DOHH2 (cell line): ENCODE results near the gene RAG2.

Experiments used
- H3F3A ChIP-seq: fragments of 200-600 bp; sonication (generic), shearing (Covaris generic); 2 replicates; pipeline ENCODE4 v1.6.0; 2016; ENCODE audit warnings: antibody characterized with exemption, mild to moderate bottlenecking; ENCODE audit not compliant: control insufficient read depth, insufficient read depth
- H3K27ac ChIP-seq: fragments of 200-600 bp; sonication (generic); 2 replicates; pipeline ENCODE4 v1.5.1; 2014; ENCODE audit warnings: low read depth, mild to moderate bottlenecking, low read length, moderate library complexity
- H3K27me3 ChIP-seq: fragments of 200-600 bp; sonication (generic); 2 replicates; pipeline ENCODE4 v1.6.1; 2014; ENCODE audit warnings: mild to moderate bottlenecking, low read length, mixed read lengths; ENCODE audit not compliant: control insufficient read depth
- H3K36me3 ChIP-seq: fragments of 200-600 bp; sonication (generic); 2 replicates; pipeline ENCODE4 v1.6.1; 2014; ENCODE audit warnings: mild to moderate bottlenecking, low read length, moderate library complexity, mixed read lengths; ENCODE audit not compliant: control insufficient read depth
- H3K4me1 ChIP-seq: fragments of 200-600 bp; sonication (generic); 2 replicates; pipeline ENCODE4 v1.6.1; 2014; ENCODE audit warnings: mild to moderate bottlenecking, low read length, mixed read lengths; ENCODE audit not compliant: control insufficient read depth
- H3K4me2 ChIP-seq: fragments of 200-600 bp; sonication (generic); 2 replicates; pipeline ENCODE4 v1.6.0; 2014; ENCODE audit warnings: mild to moderate bottlenecking, low read length, moderate library complexity
- H3K4me3 ChIP-seq: fragments of 200-600 bp; sonication (generic); 2 replicates; pipeline ENCODE4 v1.5.1; 2014; ENCODE audit warnings: mild to moderate bottlenecking, low read length, mixed read lengths
- H3K79me2 ChIP-seq: fragments of 200-600 bp; sonication (generic); 2 replicates; pipeline ENCODE4 v1.6.1; 2014; ENCODE audit warnings: mild to moderate bottlenecking, low read length, mixed read lengths; ENCODE audit not compliant: control insufficient read depth
- H3K9me2 ChIP-seq: fragments of 200-600 bp; sonication (generic); replicated peaks from 2 replicates; pipeline ENCODE4 v1.6.1; 2014; ENCODE audit warnings: mild to moderate bottlenecking, low read length, mixed read lengths; ENCODE audit not compliant: control insufficient read depth
- H3K9me3 ChIP-seq: fragments of 200-600 bp; sonication (generic); 2 replicates; pipeline ENCODE4 v1.6.1; 2014; ENCODE audit warnings: antibody characterized with exemption, low read length, mixed read lengths; ENCODE audit not compliant: control insufficient read depth, insufficient read depth
- H4K20me1 ChIP-seq: fragments of 200-600 bp; sonication (generic); 2 replicates; pipeline ENCODE4 v1.6.0; 2014; ENCODE audit warnings: low read depth, mild to moderate bottlenecking, antibody characterized with exemption, low read length, moderate library complexity; ENCODE audit not compliant: control insufficient read depth, insufficient read depth
- EZH2phosphoT487 ChIP-seq: fragments of 200-600 bp; sonication (generic); IDR thresholded peaks from 2 replicates; pipeline ENCODE4 v1.6.1; 2017; ENCODE audit warnings: borderline replicate concordance, mild to moderate bottlenecking, antibody characterized with exemption, low read length, moderate library complexity, mixed read lengths
- TF ChIP-seq, protein P1 (sequence below): fragments of 200-600 bp; sonication (generic); IDR thresholded peaks from one replicate; pipeline ENCODE4 v1.5.1; 2014; ENCODE audit warnings: antibody characterized with exemption, mild to moderate bottlenecking, low read depth, low read length; ENCODE audit not compliant: poor library complexity, severe bottlenecking

The RAG2 gene

DNA sequence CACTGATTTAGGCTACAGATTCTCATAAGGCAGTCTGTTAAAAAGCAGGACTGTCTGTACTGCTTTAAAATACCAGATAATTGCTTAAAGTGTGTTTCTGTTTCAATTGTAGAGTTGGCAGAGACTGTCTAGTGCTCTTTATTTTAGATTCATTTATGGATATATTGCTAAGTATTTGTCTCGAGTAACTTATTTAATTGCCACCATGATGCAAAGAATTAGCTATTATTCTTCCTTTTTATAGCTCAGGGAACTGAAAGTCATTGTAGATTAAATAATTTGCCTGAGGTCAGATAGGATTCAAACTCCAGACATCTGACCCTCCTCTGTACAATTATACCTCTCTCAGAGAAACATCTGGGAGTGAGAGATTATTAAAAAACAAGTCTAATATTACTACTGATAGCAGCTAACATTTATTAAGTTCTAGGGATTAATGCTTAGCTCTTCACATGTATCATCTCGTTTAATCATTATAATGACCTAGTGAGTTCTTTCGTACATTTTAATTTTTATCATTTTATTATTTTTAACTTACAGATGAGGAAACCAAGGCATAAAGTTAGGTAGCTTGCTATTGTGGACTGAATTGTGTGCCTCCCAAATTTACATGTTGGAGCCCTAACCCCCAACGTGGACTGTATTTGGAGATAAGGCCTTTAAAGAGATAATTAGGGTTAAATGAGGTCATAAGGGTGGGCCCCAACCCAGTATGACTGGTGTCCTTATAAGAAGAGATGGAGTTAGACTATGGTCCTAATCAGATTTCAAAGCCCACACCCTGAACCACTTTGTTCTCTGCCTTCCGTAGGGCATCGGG is 19.7 kb upstream of the RAG2 start:
- H3K4me3 ChIP-seq: no peak overlapping the region
- peaks cover 9% of the 10 kb centered on the region for H3K27me3 ChIP-seq
- H3K27ac ChIP-seq: no peak overlapping the region
- H3K4me1 ChIP-seq: no peaks in the 10 kb centered on the region
- H3K9me2 ChIP-seq: no peaks in the 10 kb centered on the region
- no peaks in the 10 kb centered on the region for H3K9me3 ChIP-seq
- no peaks in the 10 kb centered on the region for H3K79me2 ChIP-seq
- no peak overlapping the region for H3K4me2 ChIP-seq
- no peaks in the 10 kb centered on the region for H3F3A ChIP-seq
- H3K36me3 ChIP-seq: no peaks in the 10 kb centered on the region
- TF ChIP-seq EZH2phosphoT487: no peak
- TF ChIP-seq, protein P1, sequence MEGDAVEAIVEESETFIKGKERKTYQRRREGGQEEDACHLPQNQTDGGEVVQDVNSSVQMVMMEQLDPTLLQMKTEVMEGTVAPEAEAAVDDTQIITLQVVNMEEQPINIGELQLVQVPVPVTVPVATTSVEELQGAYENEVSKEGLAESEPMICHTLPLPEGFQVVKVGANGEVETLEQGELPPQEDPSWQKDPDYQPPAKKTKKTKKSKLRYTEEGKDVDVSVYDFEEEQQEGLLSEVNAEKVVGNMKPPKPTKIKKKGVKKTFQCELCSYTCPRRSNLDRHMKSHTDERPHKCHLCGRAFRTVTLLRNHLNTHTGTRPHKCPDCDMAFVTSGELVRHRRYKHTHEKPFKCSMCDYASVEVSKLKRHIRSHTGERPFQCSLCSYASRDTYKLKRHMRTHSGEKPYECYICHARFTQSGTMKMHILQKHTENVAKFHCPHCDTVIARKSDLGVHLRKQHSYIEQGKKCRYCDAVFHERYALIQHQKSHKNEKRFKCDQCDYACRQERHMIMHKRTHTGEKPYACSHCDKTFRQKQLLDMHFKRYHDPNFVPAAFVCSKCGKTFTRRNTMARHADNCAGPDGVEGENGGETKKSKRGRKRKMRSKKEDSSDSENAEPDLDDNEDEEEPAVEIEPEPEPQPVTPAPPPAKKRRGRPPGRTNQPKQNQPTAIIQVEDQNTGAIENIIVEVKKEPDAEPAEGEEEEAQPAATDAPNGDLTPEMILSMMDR: no peak
- no peaks in the 10 kb centered on the region for H4K20me1 ChIP-seq

DNA sequence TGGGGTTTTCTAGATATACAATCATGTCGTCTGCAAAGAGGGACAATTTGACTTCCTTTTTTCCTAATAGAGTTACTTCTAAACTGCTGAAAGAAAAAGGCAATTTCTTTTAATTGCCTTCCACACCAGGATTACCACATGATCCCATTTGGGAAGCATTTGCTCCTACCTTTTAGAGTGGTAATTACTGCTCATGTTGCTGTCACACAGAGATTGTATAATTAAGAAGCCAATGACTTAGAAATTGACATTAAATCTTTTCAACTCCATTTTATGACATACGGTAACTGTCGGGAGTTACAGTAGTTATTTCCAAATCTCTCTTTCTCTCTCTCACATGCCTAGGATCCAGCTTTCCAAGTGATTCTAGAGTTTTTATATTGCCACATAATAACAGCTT is 17.8 kb upstream of the RAG2 start:
- H3F3A ChIP-seq: no peaks in the 10 kb centered on the region
- no peaks in the 10 kb centered on the region for H3K79me2 ChIP-seq
- H3K36me3 ChIP-seq: no peaks in the 10 kb centered on the region
- H3K4me2 ChIP-seq: no peak overlapping the region
- H3K27me3 ChIP-seq: peaks cover 9% of the 10 kb centered on the region
- H3K4me3 ChIP-seq: no peak overlapping the region
- no peaks in the 10 kb centered on the region for H4K20me1 ChIP-seq
- TF ChIP-seq, protein P1: no peak
- no peak for TF ChIP-seq EZH2phosphoT487
- no peaks in the 10 kb centered on the region for H3K4me1 ChIP-seq
- no peak overlapping the region for H3K27ac ChIP-seq
- no peaks in the 10 kb centered on the region for H3K9me3 ChIP-seq
- no peaks in the 10 kb centered on the region for H3K9me2 ChIP-seq

DNA sequence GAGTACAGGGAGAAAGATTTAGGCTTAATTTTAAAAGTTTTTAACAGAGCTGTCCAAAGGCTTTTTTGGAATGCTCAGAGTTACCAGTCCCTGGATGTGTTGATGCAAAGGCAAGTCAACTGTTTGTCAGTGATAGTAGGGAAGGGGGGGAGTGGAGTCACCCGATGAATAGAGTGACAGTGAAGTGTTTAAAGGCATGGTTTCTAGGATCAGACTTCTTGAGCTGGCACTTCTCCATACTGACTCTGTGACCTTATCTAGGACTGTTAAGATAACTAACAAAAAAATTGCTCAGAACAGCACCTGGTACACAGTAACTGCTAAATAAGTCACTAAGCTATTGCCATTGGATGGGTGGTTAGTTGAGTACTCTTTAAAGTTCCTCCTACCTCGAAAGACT is 11.3 kb upstream of the RAG2 start:
- no peaks in the 10 kb centered on the region for H3F3A ChIP-seq
- H3K9me3 ChIP-seq: no peaks in the 10 kb centered on the region
- peaks cover 5% of the 10 kb centered on the region for H3K4me1 ChIP-seq
- H3K36me3 ChIP-seq: no peaks in the 10 kb centered on the region
- H3K27me3 ChIP-seq: no peaks in the 10 kb centered on the region
- H3K9me2 ChIP-seq: no peaks in the 10 kb centered on the region
- no peak overlapping the region for H3K4me3 ChIP-seq
- no peak overlapping the region for H3K27ac ChIP-seq
- TF ChIP-seq EZH2phosphoT487: no peak
- TF ChIP-seq, protein P1: no peak
- H4K20me1 ChIP-seq: no peaks in the 10 kb centered on the region
- no peaks in the 10 kb centered on the region for H3K79me2 ChIP-seq
- H3K4me2 ChIP-seq: no peak overlapping the region
